GM19397 (cell line): ENCODE measurements around the gene VAPA.

Experiments used
- ATAC-seq: cut with Tn5 transposase; IDR thresholded peaks from one replicate; pipeline ENCODE4 v1.9.1; 2021; ENCODE audit warnings: mild to moderate bottlenecking, moderate library complexity; ENCODE audit not compliant: unreplicated experiment

VAPA gene

DNA sequence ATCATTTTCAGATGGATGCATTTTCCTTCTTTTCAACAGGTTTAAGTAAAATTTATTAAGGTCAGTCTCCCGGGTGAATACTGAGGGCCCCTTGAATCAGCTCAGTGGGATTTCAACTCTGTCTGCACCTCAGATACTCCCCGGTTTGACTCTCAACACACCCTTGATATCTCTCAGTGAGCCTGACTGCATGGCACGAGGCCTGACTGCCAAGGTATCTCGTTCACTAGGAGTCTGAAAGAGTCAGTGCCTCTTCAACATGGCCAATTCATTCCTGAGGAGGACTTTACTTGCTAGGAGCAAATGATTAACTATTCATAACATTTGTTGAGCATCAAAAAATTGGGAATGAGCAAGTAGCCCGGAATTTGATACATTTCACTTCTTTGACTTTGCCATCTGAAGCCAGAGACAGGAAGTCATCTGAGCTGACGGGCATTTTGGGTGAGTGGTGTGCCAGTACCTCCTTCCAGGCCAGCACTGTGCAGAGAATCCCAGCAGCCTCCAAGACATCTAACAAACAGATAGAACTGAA is 81.0 kb downstream of the VAPA start:
- ATAC-seq = no peak

DNA sequence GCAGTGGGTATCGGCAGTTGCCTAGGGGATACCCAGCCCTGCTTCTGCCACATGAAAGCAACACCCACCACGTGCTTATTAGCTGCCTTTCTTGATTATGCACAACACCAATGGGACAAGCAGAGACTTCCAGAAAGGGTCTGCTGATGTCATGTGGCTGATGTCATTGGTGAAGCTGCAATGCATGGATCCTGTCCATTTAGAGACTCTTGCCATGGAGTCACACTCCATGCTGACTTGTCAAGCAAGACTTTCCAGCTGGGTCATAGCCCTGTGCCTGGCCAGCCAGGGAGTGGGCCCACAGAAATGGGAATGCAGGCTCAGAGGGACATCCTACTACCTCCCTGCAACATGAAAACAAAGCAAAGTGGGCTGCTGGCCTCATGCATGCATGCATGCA is 81.8 kb downstream of the VAPA start:
- no peak for ATAC-seq

DNA sequence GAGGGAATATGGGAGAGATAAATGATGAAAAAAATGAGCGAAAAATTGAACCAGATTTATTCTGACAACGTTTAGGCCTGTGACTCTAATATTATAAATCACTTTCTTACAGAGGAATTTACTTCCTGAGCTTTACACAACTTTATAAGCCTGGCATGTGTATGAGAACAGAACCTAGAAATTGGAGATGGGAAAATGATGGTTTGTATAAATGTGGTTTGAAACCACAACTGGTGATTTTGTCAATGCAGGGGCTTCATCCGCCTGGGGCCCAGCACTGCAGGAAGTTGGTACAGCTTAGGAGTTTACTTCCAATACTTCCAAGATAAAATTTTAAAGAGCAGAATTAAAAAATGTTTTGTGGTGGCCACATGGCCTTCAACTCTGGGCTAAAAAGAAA is 82.3 kb downstream of the VAPA start:
- no peak for ATAC-seq

DNA sequence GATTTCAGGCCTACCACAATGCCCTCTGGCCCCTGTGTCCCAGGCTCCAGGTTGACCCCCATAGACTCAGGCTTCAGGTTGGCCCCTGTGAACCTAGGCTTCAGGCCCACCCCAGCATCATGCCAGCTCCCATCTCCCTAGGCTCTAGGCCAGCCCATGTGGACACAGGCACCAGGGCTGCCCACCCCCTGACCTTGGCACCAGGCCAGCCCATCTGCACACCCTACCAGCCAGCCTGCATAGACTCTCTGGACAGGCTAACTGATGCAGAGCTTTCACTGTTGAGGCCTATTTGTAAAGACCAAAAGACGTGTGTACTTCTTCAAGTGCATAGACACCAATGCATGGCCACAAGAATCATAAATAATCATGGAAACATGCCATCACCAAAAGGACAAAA is 83.9 kb downstream of the VAPA start:
- ATAC-seq = no peak

- ATAC-seq = no peak
These were observed 84.5 kb downstream of the VAPA start for GRCh38 chr18:9998330-9998729.

DNA sequence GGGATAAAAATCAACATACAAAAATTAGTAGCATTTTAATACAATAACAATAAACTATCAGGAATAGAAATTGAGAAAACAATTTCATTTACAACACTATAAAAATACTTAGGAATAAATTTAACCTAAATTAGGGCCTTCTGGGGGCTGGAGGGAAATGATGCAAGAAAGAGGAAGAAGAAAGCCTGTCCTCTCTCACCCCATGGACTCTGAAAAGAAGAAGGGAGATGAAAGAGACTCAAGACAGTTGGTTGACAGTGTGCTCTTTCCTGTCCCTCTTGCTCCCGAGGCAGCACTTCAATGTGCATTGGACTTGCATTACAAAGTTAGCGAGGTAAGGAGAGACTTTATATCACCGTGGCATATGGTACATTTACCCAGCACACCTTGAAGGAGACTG is 88.5 kb downstream of the VAPA start:
- ATAC-seq = no peak

DNA sequence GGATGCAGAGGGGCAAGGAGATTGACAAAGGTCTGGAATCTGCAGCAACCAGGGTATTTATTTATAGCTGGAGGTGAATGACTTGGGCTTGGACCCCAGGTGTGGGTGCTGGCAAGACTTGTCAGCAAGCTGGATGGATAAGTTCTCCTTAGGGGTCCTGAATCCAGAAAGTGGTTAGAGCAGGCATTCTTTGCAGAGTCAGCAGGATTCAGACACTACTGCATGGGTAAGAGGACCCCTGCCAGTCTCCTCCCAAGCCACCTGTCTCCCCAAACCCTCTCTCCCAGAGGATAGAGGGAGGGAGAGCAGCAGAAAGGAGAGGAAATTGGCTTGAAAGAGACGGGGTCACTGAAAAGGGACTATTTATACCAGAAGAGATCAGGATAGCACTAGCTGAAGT is 89.5 kb downstream of the VAPA start:
- ATAC-seq = no peak

DNA sequence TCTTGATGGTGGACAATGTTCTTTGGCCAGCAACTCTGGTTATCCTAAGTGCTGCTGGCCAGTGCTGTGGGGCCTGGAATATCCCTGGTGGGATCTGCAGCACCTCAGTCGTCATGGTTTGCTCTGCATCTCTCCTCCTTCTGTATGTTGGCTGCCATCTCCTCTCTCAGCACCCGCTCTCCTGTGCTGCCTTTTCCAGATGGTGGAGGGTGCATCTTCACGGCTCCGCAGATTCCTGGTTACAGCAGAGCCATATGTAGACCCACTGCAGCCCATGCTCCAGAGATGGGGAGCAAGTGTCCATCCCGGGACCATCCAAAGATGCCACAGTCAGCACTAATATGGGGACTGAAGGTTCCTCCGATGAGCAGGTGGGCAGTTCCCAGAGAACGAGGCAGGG is 90.0 kb downstream of the VAPA start:
- no peak for ATAC-seq

GRCh38 chr18:10006311-10006893 is 92.6 kb downstream of the VAPA start:
- no peak for ATAC-seq

- no peak for ATAC-seq
These were observed 94.3 kb downstream of the VAPA start for GRCh38 chr18:10008006-10008647.
